Left hindlimb (tissue), 1 donor: ENCODE results near the gene SNX20.

Source experiments
- DNase-seq: peaks from one replicate; pipeline ENCODE4 v3.0.0-alpha.2; 2018

SNX20 gene, protein sequence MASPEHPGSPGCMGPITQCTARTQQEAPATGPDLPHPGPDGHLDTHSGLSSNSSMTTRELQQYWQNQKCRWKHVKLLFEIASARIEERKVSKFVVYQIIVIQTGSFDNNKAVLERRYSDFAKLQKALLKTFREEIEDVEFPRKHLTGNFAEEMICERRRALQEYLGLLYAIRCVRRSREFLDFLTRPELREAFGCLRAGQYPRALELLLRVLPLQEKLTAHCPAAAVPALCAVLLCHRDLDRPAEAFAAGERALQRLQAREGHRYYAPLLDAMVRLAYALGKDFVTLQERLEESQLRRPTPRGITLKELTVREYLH

DNA sequence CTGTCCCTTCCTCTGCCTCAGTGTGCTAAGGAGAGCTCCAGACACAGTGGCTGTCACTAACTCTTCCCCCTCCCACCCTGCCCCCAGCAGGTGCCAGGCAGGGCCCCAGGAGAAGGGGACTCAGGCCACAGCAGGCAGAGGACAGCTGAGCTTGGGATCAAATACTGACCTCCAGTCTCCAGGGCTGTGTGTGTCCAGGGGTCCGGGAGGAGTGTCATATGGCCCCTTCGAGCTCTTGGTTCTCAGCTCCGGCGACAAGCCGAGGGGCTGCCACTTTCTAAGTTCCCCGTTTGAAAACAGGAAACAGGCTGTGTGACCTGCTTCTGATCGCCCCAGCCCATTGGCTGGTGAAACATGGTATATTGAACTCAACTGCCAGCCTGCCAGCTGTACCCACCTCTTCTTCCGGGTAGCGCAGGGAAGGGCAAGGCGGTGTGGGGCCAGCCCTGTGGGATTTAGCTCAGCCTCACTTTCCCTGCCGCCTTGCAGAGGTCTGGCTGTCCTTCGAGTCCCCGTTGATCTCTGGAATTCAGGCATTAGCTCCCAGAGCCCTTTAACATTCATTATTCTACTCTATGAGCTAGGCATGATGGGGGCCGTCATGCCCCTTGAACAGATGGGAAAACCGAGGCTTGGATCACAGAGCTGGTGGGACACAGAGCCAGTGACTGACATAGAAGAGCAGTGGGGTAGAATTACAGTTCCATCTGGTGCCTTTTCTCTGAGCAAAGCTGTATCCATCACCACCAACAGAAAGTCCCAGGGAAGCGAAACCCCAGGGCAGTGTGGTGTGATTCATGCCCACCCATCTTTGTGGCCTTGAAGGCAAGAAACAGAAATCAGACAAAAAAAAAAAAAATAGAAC, at the start of gene SNX20:
TSS of gene SNX20 (minus strand) at position 292 of the 865 bp plus-strand sequence. CDS start 3,786 bp downstream, outside the sequence.
- no peak for DNase-seq

DNA sequence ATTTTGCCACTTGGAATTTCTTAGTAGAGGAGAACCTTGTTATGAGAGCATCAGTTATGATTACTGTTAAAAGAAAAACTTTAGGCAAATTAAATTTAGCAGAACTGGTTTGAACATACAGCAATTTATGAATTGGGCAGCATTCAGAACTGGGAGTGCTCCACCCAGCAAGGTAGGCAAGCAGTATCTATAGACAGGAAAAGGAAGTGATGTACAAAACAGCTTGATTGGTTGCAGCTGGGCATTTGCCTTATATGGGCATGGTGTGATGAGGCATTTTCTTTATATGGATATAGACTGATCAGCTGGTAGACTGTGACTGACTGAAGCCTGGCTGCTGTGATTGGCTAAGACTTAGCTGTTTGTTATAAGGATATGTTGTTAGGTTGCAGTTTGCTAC, 43.2 kb upstream of the SNX20 start:
- DNase-seq, result no peak

DNA sequence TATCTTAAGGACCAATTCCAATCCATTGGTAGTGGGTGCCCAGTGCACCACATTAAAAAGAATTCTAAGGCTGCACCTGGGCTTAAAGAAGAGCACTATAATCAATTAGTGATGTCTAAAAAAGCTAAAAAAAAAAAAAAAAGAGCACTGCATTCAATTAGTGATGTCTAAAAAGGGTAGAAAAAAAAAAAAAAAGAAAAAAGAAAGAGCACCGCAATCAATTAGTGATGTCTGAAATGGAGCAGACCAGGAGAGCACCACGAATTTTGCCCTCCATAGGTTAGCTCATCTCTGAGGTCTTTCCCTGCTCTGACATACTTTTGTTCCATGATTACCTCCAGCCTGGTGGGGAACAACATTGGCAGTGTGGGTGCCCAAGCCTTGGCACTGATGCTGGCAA, 41.8 kb upstream of the SNX20 start:
- no peak for DNase-seq

DNA sequence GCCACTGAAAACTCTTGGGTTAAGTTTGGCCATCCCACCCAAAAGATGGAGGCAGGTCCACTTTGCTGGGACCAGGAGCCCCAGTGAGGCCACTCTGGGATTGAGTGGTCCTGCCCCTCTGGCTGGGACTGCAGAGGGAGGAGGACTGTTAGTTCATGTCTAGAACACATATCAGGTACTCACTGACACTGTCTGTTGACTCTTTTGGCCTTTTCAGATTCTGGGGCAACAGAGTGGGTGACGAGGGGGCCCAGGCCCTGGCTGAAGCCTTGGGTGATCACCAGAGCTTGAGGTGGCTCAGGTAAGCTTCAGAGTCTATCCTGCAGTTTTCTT, 41.3 kb upstream of the SNX20 start:
- no peak for DNase-seq

DNA sequence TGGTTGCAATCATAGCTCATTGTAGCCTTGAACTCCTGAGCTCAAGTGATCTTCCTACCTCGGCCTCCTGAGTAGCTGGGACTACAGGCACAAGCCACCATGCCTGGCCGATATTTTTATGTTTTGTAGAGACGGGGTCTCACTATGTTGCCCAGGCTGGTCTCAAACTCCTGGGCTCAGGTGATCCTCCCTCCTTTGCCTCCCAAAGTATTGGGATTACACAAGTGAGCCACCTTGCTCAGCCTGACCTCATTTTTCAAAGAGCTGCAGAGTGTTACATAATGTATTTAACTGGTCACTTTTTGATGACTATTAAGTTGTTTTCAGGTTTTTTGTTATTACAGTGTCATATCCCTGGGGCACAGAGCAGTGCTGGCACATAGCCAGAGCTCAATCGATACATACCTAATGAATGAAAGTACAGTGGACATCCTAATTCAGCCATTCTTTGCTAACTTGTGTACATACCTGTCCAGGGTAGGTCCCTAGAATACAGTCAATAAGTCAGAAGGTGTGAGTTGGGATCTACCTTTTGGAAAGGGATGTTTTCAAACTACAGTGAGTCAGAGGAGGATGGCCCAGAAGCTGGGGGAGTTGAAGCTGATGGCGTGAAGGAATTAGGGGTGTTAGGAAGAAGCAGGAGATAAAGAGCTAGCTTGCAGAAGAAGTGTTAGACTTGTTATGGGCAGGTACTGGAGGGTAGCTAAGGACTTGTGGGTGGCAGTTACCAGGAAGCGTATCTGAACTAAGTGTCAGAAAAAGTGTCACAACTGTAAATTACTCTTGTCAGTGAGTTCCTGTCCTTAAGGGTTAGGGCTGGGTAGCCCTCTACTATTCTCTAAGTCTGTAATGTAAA, 40.7 kb upstream of the SNX20 start:
- DNase-seq, result no peak

DNA sequence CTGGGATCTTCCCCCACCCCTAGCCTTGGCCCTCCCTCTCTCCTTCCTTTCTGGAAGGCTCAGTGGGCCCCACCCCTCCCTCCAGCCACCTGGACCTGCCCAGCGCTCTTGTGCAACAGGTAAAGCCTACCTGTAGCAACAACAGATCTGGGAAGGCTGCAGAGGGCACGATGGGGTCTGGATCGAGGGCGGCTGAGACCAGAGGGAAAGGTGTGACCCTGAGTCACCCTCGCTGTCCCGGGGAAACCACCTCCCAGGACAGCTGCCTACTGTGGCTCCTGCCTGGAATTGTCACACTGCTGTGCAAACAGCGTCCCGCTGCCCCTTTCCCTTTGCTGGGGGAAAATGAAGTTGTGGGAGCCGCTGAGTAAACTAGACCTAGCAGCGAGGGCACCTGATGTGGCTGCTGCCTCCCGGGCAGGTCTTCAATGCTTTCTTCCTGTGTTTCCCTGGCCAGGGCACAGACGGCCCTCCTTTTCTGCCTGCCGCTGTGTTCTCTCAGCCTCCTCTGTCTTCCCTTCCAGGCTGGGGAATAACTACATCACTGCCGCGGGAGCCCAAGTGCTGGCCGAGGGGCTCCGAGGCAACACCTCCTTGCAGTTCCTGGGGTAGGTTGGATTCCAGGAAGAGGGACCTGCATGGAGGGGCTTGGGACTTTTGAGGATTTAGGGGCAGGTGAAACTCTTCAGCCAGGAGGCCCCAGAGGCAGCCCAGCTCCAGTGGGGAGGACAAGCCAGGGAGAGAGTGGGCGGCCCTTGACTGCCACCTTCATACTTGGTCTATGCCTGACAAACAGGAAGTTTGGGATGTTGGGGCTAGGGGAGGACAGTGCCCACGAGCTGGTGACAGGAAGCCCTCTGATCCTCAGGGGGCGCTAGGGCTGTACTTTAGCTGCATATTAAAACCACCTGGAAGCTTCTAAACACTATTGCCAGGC, 38.6 kb upstream of the SNX20 start:
- DNase-seq, result no peak

DNA sequence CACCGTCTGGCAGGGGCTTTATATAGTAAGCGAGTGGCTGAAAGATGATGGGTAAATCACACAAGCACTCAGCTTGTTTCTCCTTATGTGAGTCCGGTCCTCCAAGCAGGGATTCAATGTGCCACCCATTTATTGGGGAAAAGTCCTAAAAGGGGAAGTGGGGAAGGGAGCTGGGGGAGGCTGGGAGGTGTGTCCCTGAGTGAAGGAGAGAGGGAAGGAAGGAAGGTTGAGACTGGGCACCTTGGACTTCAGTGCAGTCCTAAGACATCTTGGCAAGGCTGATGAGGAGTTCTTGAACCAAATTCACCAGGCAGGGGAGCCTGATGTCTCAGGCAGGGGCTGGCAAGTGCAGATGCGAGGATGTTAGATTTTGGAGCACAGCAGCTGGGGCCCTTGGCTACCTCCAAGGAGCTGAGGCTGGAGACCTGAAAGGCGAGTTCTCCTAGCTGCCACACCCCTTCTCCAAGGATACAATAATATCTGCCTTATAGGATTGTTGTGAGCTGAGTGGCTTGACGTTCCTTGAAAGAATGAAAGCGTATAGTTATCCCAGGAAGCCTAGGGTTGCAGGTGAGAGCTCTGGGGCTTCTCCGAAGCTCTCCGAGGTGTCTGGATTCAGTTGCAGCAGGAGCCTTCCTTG, 37.8 kb upstream of the SNX20 start:
- no peak for DNase-seq

DNA sequence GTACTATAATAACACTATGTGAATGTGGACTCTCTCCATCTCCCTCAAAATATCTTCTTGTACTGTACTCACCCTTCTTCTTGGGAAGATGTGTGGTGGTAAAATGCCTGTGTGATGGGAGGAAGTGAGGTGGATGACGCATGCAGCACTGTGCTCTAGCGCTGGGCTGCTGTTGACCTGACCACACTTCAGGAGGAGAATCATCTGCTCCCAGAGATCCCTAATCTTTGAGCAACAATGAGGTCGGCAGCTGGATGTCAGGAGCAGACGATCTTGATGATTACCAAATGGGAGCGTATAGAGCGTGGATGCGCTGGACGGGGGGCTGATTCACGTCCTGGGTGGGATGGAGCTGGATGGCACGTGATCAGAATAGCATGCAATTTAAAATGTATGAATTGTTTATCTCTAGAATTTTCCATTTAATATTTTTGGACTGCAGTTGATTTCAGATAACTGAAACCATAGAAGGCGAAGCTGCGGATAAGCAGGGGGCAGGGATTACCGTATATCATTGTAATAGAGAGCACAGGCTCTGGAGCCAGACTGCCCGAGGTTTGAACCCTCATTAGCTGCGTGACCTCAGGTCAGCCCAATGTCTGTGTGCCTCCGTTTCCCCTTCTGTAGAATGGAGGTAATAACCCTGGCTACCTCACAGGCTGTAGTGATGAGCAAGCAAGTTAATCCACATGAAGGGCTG, 37.1 kb upstream of the SNX20 start:
- no peak for DNase-seq

DNA sequence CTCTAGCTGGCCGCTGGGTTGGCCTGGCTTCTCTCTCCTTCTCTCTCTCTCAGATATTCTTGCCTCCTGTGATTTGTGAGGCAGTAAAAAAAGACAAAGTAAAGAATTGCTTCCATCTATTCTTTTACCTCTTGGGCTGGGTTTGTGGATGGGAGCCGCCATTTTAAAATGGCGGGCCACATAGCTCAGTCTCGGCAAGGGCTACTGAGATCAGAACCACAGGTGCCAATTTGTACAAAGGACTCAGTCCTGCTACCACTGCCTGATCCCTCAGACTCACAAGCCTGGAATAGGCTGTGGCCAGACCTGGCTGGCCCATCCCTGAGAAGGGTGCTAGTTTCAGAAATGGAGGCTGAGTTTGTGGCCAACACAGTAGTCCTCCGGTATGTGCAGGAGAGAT, 36.4 kb upstream of the SNX20 start:
- DNase-seq, result no peak

DNA sequence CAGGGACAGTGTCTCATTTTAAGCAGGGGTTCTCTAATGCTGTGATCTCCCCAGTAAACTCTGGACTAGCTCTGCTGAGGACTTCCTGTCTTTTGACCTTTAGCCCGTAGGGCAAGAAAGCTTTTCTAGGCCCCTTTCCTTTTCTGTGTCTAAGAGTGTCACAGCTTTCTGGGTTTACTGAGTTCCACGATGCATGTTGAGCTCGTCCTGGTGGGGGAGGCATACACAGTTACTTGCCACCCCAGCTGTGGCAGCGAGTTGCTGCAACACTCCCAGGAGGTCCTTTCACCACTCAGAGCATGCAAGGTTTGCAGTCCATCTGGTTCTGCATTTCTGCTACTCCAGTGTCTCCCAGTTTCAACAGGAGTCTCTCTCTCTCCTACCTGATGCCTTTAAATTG, 36.0 kb upstream of the SNX20 start:
- DNase-seq, result no peak

DNA sequence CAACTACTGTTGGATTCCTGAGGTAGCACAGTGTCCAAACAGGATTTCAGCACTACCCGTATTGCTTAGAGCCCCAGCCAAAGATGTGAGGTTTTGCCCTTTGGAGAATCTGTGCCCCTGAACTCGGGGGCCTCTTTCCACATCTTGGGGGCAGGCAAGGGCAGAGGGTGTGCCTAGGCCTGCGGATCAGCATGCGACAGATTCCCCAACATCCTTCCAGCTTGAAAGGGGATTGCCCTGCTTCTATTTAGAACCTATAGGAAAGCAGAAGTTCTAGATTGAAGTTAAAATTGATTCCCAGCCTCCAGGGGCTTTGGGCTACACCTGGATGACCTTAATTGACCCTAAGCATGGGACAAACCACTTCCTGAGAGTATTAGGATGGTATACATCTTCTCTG, 31.8 kb upstream of the SNX20 start:
- DNase-seq, result no peak

DNA sequence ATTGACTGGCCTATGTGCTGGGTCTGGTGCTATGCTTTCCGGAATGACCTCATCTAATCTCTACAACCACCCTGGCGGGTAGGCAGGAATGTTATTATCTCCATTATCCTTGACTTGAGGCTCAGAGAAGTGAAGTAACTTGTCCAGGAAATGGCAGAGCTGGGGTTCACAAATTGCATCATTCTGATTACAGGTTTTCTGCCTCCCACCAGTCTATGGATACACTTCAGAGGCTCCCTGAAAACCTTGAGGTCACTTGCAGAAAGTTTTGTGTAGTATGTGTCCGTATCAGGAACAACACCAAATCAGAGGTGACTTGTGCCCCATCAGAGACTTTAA, 31.4 kb upstream of the SNX20 start:
- DNase-seq, result no peak

DNA sequence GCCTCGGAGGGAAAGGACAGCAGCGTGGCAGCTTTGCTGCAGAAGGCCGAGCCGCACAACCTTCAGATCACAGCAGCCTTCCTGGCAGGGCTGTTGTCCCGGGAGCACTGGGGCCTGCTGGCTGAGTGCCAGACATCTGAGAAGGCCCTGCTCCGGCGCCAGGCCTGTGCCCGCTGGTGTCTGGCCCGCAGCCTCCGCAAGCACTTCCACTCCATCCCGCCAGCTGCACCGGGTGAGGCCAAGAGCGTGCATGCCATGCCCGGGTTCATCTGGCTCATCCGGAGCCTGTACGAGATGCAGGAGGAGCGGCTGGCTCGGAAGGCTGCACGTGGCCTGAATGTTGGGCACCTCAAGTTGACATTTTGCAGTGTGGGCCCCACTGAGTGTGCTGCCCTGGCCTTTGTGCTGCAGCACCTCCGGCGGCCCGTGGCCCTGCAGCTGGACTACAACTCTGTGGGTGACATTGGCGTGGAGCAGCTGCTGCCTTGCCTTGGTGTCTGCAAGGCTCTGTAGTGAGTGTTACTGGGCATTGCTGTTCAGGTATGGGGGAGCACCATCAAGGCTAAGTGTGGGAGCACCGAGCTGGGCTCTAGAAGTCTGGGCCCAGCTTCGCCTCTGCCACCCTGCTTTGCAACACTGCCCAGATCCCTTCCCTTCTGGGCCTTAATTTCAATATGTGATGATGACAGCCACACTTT, 30.9 kb upstream of the SNX20 start:
- DNase-seq, result peak; percentile 69

DNA sequence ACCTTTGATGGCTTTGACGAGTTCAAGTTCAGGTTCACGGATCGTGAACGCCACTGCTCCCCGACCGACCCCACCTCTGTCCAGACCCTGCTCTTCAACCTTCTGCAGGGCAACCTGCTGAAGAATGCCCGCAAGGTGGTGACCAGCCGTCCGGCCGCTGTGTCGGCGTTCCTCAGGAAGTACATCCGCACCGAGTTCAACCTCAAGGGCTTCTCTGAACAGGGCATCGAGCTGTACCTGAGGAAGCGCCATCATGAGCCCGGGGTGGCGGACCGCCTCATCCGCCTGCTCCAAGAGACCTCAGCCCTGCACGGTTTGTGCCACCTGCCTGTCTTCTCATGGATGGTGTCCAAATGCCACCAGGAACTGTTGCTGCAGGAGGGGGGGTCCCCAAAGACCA, 29.9 kb upstream of the SNX20 start:
- DNase-seq, result no peak

DNA sequence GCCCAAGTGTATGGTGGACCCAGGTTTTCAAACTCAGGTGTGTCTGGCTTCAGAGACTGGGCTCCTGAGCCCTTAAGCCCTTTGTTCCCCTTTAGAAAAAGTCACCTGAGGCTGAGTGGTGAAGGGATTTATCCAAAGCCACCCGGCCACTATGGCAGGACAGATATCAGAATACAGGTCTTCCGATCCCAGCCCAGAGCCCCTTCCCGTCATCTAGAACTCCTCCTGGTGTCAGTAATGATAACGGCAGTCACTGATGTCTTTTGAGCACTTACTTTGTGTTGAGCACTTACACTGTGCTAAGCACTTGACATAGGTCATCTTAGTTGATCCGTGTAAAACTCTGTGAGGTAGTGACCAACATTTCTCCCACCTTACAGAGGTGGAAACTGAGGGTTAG, 28.9 kb upstream of the SNX20 start:
- DNase-seq, result no peak

DNA sequence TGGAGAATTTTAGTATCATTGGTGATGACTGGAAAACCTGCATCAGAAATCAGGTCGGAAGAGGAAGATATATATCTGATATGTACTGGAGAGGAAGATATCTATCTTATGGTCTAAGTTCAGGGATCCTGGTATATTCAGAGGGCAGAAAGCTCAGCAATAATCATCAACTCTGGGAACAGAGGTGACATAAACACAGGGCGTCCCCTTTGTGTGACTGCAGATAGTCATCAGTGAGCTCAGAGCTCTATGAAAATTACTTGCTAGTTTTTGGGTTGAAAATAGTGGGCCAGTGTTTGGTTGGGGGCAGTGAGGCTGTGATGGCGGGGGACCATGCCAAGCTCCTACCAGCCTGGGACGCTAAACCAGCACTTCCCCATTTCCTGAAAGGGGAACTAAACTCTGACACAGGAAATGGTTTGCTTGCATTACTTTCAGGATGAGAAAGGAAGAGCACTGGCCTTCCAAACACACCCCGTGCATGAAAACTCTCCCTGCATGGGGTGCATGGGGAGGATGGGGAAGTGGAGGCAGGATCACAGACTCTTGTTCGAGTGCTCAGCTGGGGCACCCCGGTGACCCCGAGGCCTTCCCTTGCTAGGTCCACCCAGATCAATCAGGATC, 28.1 kb upstream of the SNX20 start:
- no peak for DNase-seq

DNA sequence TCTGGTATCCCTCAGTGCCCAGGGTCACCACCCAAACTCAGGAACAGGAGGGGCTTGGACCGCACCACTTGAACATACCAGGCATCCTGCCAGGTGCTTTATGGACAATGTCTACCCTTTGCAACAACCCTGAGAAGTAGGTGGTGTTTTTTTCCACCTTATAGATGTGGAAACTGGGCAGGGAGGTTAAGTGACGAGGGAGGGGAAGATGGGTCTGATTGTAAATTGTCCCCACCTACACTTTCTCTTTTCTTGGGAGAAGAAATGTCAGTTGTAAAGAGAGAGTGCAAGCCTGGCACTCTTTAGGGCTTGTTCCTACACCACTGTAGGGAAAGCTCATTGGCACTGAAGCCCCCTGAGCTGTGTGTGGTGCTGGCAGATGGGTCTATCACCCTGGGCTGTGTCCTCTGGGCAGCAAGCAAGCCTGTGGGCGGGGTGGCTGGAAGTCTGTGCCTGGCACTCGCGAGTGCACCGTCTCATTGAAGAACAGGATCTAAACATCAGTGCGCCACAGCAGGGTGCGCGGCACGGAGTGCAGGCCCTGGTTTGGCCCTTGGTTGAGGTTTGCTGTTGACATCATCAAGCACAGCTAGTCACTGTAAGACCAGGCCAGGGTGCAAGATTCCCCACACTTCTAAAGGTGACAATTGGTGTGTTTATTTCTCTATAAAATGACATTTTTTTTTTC, 27.4 kb upstream of the SNX20 start:
- DNase-seq, result no peak

DNA sequence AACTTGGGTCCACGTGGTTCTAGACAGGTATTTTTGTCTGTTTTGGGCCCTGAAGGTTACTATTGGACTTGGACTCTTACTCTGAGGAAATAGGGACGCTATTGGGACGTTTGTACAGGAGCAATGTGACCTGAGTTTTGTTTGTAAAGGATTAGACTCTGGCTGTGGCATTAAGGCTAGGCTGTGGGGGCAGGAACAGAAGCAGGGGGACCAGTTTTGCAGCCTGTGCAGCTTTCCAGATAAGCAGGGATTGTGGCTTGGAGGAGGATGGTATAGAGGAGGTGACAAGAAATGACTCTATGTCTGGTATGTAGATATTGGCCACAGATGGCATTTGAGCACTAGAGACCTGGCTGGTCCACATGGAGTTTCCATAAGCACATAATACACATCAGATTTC, 25.1 kb upstream of the SNX20 start:
- no peak for DNase-seq

DNA sequence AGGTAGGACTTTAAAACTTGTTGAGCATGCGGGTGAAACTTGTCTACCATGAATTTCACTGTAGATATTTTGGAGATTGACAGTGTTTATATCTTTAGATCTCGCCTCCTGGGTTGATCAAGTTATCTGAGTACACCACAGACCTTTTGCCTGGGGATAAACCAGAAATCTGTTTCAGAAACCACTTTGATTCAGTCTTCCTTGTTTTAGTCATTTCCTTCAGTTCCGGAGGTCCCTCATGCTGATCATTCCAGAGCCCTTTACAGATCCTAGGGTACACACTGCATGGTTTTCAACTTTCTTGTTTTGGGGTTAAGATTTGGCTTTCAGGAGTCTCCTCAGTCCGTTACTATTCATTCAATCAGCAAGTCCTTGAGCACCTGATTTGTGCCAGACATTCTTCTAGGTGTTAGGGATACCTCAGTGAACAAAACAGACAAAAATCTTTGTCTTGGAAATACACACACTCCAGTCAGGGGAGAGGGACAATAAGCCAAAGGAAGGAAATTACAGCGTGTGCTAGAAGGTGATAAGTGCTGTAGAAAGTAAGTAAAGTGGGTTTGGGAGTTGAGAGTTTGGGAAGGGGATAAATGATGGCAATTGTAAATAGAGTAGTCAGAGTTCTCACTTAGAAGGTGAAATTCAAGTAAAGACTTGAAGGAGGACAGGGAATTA, 24.5 kb upstream of the SNX20 start:
- no peak for DNase-seq
